ENCODE measurements around the gene NHERF1. TPM values are rescaled to one million over a fixed set of nuclear protein-coding genes. Genes with fewer than 3 reads are reported as not detected.

Gene NHERF1
- total and polyA plus RNA-seq, 2 of the 13 experiments (the other 11 are each of a cell fraction or from before 2014, with no cell fraction given): 169 to 269 TPM

DNA sequence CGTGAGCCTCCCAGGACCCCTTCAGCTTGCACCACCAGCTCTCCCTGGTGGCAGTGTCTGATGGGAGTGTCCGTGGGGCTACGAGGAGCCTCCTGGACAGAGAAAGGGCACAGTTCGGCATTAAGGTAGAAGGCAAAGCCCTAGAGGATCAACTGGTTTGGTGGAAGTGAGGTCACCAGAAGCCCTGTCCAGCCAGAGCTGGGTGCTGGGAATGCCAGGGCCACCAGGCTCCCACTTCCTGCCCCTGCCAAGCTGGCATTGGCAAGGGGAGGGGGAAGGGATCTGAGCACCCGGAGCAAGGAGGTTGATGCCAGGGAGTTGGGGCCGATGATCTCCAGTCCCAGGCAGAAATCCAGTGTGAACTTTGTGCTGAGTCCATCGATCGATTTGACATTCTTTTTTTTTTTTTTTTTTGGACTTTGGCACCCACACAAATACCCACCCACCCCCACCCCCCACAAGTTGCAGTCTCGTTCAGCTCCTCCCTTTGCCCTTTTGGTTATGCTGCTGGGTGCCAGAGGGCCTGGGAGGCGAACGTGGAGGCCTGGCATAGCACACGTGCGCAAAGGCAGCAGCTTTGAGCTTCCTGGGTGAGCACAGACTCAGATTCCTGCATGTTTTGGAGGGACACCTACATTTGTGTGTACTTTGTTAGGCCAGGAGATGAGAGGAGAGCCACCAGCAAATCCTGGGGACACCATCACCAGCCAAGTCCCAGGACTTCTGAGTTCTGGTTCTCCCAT, 2.1 kb downstream of the NHERF1 start (continued):
- TF ChIP-seq, protein P1, sequence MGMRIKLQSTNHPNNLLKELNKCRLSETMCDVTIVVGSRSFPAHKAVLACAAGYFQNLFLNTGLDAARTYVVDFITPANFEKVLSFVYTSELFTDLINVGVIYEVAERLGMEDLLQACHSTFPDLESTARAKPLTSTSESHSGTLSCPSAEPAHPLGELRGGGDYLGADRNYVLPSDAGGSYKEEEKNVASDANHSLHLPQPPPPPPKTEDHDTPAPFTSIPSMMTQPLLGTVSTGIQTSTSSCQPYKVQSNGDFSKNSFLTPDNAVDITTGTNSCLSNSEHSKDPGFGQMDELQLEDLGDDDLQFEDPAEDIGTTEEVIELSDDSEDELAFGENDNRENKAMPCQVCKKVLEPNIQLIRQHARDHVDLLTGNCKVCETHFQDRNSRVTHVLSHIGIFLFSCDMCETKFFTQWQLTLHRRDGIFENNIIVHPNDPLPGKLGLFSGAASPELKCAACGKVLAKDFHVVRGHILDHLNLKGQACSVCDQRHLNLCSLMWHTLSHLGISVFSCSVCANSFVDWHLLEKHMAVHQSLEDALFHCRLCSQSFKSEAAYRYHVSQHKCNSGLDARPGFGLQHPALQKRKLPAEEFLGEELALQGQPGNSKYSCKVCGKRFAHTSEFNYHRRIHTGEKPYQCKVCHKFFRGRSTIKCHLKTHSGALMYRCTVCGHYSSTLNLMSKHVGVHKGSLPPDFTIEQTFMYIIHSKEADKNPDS (CRISPR knock-in tag; IDR thresholded peaks at IDR 0.05): no peak
- no peak; the same call in 1 of the 2 replicates for TF ChIP-seq DR1 (CRISPR knock-in tag; IDR thresholded peaks at IDR 0.05)
- no peak for TF ChIP-seq NFE2 (CRISPR knock-in tag; IDR thresholded peaks at IDR 0.05)
- no peak for TF ChIP-seq RAD51 (IDR thresholded peaks at IDR 0.05; ENCODE audit: borderline replicate concordance)
- TF ChIP-seq ZNF737 (CRISPR knock-in tag; IDR thresholded peaks at IDR 0.05; ENCODE audit: borderline replicate concordance): no peak
- peak; percentile 53; the same call in 1 of the 2 replicates for TF ChIP-seq CBFB (CRISPR knock-in tag; IDR thresholded peaks at IDR 0.05)
- TF ChIP-seq, protein P2, sequence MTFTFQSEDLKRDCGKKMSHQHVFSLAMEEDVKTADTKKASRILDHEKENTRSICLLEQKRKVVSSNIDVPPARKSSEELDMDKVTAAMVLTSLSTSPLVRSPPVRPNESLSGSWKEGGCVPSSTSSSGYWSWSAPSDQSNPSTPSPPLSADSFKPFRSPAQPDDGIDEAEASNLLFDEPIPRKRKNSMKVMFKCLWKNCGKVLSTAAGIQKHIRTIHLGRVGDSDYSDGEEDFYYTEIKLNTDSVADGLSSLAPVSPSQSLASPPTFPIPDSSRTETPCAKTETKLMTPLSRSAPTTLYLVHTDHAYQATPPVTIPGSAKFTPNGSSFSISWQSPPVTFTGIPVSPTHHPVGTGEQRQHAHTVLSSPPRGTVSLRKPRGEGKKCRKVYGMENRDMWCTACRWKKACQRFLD (CRISPR knock-in tag; IDR thresholded peaks at IDR 0.05; ENCODE audit: borderline replicate concordance): no peak
- TF ChIP-seq ISL2 (CRISPR knock-in tag; IDR thresholded peaks at IDR 0.05): 0 out of 2 replicates have a peak, but pooled peaks have one; percentile 73
- peak; percentile 75 for TF ChIP-seq DPF2 (CRISPR knock-in tag; IDR thresholded peaks at IDR 0.05; ENCODE audit: borderline replicate concordance, low read depth)
- TF ChIP-seq, protein P3, sequence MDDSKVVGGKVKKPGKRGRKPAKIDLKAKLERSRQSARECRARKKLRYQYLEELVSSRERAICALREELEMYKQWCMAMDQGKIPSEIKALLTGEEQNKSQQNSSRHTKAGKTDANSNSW (CRISPR knock-in tag; IDR thresholded peaks at IDR 0.05; ENCODE audit: borderline replicate concordance): no peak
- TF ChIP-seq REXO4 (CRISPR knock-in tag; IDR thresholded peaks at IDR 0.05; ENCODE audit: borderline replicate concordance): 0 out of 2 replicates have a peak, but pooled peaks have one; percentile 11
- TF ChIP-seq TSC22D2 (CRISPR knock-in tag; IDR thresholded peaks at IDR 0.05; ENCODE audit: borderline replicate concordance): no peak
- TF ChIP-seq ZNF264 (CRISPR knock-in tag; IDR thresholded peaks at IDR 0.05): peak; percentile 84
- 0 out of 2 replicates have a peak, but pooled peaks have one; percentile 39 for TF ChIP-seq ZNF335 (CRISPR knock-in tag; IDR thresholded peaks at IDR 0.05)
- no peak for TF ChIP-seq SMARCE1 (IDR thresholded peaks at IDR 0.05; ENCODE audit: borderline replicate concordance)
- no peak for TF ChIP-seq ZNF572 (CRISPR knock-in tag; IDR thresholded peaks at IDR 0.05)
- TF ChIP-seq, protein P4, sequence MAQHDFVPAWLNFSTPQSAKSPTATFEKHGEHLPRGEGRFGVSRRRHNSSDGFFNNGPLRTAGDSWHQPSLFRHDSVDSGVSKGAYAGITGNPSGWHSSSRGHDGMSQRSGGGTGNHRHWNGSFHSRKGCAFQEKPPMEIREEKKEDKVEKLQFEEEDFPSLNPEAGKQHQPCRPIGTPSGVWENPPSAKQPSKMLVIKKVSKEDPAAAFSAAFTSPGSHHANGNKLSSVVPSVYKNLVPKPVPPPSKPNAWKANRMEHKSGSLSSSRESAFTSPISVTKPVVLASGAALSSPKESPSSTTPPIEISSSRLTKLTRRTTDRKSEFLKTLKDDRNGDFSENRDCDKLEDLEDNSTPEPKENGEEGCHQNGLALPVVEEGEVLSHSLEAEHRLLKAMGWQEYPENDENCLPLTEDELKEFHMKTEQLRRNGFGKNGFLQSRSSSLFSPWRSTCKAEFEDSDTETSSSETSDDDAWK (CRISPR knock-in tag; IDR thresholded peaks at IDR 0.05): no peak
- TF ChIP-seq ZNF569 (CRISPR knock-in tag; IDR thresholded peaks at IDR 0.05; ENCODE audit: borderline replicate concordance): no peak
- peak; percentile 62 for TF ChIP-seq NCOA1 (CRISPR knock-in tag; IDR thresholded peaks at IDR 0.05)
- TF ChIP-seq ZNF326 (CRISPR knock-in tag; IDR thresholded peaks at IDR 0.05; ENCODE audit: borderline replicate concordance): no peak
- peak; percentile 72 for TF ChIP-seq ZNF781 (CRISPR knock-in tag; IDR thresholded peaks at IDR 0.05; ENCODE audit: borderline replicate concordance, not compliant biosample characterization)
- TF ChIP-seq ZNF282 (IDR thresholded peaks at IDR 0.05; ENCODE audit: partially characterized antibody): no peak
- TF ChIP-seq TOE1 (CRISPR knock-in tag; IDR thresholded peaks at IDR 0.05): peak; percentile 31; the same call in 1 of the 2 replicates
- no peak; the same call in 1 of the 2 replicates for TF ChIP-seq ZNF790 (CRISPR knock-in tag; IDR thresholded peaks at IDR 0.05; ENCODE audit: borderline replicate concordance)
